MCF 10A (cell line): Measurements from ENCODE around the gene UBL3. TPM values are rescaled to one million over a fixed set of nuclear protein-coding genes. Genes with fewer than 3 reads are reported as not detected.

ENCODE experiments used
- BruUV-seq: library from RNA; stranded (reverse); fragments of 400-500 nt; replicated peaks from 2 replicates; lab custom pipeline; 2021; lab: Mats Ljungman, UMichigan
- CTCF ChIA-PET: fragments of 300-600 bp; sonication (Branson Sonifier 250); formaldehyde crosslinking; extraction: SDS; loops from one replicate; lab custom pipeline; 2021; ENCODE audit warnings: antibody characterized with exemption, inconsistent platforms; lab: Yijun Ruan, JAX
- POLR2A ChIA-PET: fragments of 300-600, 350-650 bp; sonication (Branson Sonifier 250); formaldehyde crosslinking; extraction: SDS; loops from one replicate; lab custom pipeline; 2020; ENCODE audit warnings: antibody characterized with exemption, inconsistent platforms; lab: Yijun Ruan, JAX
- DNase-seq: peaks from one replicate; pipeline ENCODE4 v3.0.0-alpha.2; 2018; ENCODE audit not compliant: unreplicated experiment
- H3K27ac Mint-ChIP-seq: one replicate; pipeline ENCODE4 v1.8.0; 2022; ENCODE audit warnings: mild to moderate bottlenecking, low read depth, mixed read lengths; ENCODE audit not compliant: unreplicated experiment
- H3K27me3 Mint-ChIP-seq: one replicate; pipeline ENCODE4 v1.8.0; 2022; ENCODE audit warnings: mixed read lengths; ENCODE audit not compliant: insufficient read depth, unreplicated experiment
- H3K36me3 Mint-ChIP-seq: one replicate; pipeline ENCODE4 v1.8.0; 2022; ENCODE audit warnings: mild to moderate bottlenecking, moderate library complexity, mixed read lengths; ENCODE audit not compliant: insufficient read depth, unreplicated experiment
- H3K4me1 Mint-ChIP-seq: one replicate; pipeline ENCODE4 v1.8.0; 2022; ENCODE audit warnings: mixed read lengths; ENCODE audit not compliant: insufficient read depth, unreplicated experiment
- H3K4me3 Mint-ChIP-seq: one replicate; pipeline ENCODE4 v1.8.0; 2022; ENCODE audit warnings: mild to moderate bottlenecking, moderate library complexity, mixed read lengths; ENCODE audit not compliant: unreplicated experiment
- H3K9me3 Mint-ChIP-seq: one replicate; pipeline ENCODE4 v1.8.0; 2022; ENCODE audit warnings: mixed read lengths; ENCODE audit not compliant: unreplicated experiment
- CTCF ChIP-seq: fragments of 200-600 bp; IDR thresholded peaks from one replicate; pipeline ENCODE4 v1.8.0; 2022; ENCODE audit warnings: antibody characterized with exemption, mild to moderate bottlenecking; ENCODE audit not compliant: unreplicated experiment
- intact Hi-C: fragments of 100-400 bp; cut with micrococcal nuclease; formaldehyde crosslinking; loops from 2 replicates; pipeline ENCODE4 v1.14.1; 2022
- total RNA-seq: library from RNA; stranded (reverse); gene quantifications from 2 replicates; pipeline ENCODE4 v1.2.3, GENCODE V29; 2022

UBL3 gene
- total RNA-seq, 1 experiment from 2014 or later, result 18.2 TPM

GRCh38 chr13:29892151-29892550 lies 41.7 kb upstream of the UBL3 start:
- no peak for DNase-seq
- no peaks in the 10 kb centered on the region for H3K36me3 Mint-ChIP-seq
- CTCF ChIA-PET, result interaction anchor here (1.2 to 1.4 kb wide), 2 partner anchors 25 to 220 kb away, joined by 3 read pairs; no protein-coding TSS in a partner anchor
- POLR2A ChIA-PET, result interaction anchor here (2.0 to 3.2 kb wide), 2 partner anchors 10 to 42 kb away, joined by 11 to 12 read pairs; partner anchors contain the start of gene UBL3
- no peak for TF ChIP-seq CTCF
- no peak overlapping the region for H3K27ac Mint-ChIP-seq
- no peak overlapping the region for H3K4me3 Mint-ChIP-seq
- H3K4me1 Mint-ChIP-seq, result peaks cover 10% of the 10 kb centered on the region
- intact Hi-C loops, result no loop called here
- H3K9me3 Mint-ChIP-seq, result no peaks in the 10 kb centered on the region
- BruUV-seq, result no TSS peak
- no peaks in the 10 kb centered on the region for H3K27me3 Mint-ChIP-seq

GRCh38 chr13:29889111-29889510 lies 38.7 kb upstream of the UBL3 start:
- Mint-ChIP-seq H3K4me3 (no peak overlapping the region), H3K27ac (no peak overlapping the region), H3K4me1 (peaks cover 10% of the 10 kb centered on the region), H3K36me3 (no peaks in the 10 kb centered on the region), H3K9me3 (no peaks in the 10 kb centered on the region), H3K27me3 (no peaks in the 10 kb centered on the region)
- POLR2A ChIA-PET, result interaction anchor here (0.9 kb wide), 1 partner anchor 35 kb away, joined by 3 read pairs; no protein-coding TSS in a partner anchor
- BruUV-seq, result no TSS peak
- no peak for DNase-seq
- no peak for TF ChIP-seq CTCF
- CTCF ChIA-PET, result interaction anchor here (1.0 kb wide), 1 partner anchor 31 kb away, joined by 5 read pairs; no protein-coding TSS in a partner anchor
- intact Hi-C loops, result no loop called here

GRCh38 chr13:29888306-29888705 lies 37.9 kb upstream of the UBL3 start:
- ChIA-PET CTCF (no interaction called here), POLR2A (interaction anchor here (0.6 kb wide), 1 partner anchor 44 kb away, joined by 3 read pairs; no protein-coding TSS in a partner anchor)
- H3K4me1 Mint-ChIP-seq, result peaks cover 10% of the 10 kb centered on the region
- BruUV-seq, result no TSS peak
- no peak overlapping the region for H3K4me3 Mint-ChIP-seq
- H3K36me3 Mint-ChIP-seq, result no peaks in the 10 kb centered on the region
- DNase-seq, result no peak
- intact Hi-C loops, result no loop called here
- H3K9me3 Mint-ChIP-seq, result no peaks in the 10 kb centered on the region
- H3K27ac Mint-ChIP-seq, result peak overlapping the region; percentile 55
- H3K27me3 Mint-ChIP-seq, result no peaks in the 10 kb centered on the region
- TF ChIP-seq CTCF, result no peak

- no peak for TF ChIP-seq CTCF
- Mint-ChIP-seq H3K27me3 (no peaks in the 10 kb centered on the region), H3K4me3 (no peak overlapping the region), H3K9me3 (no peaks in the 10 kb centered on the region), H3K4me1 (peaks cover 10% of the 10 kb centered on the region), H3K36me3 (no peaks in the 10 kb centered on the region), H3K27ac (peak overlapping the region; percentile 55)
- POLR2A ChIA-PET, result interaction anchor here (0.6 kb wide), 1 partner anchor 44 kb away, joined by 3 read pairs; no protein-coding TSS in a partner anchor
- CTCF ChIA-PET, result interaction anchor here (0.8 kb wide), 1 partner anchor 26 kb away, joined by 3 read pairs; no protein-coding TSS in a partner anchor
- no peak for DNase-seq
- intact Hi-C loops, result no loop called here
- no TSS peak for BruUV-seq
These were observed 37.3 kb upstream of the UBL3 start for GRCh38 chr13:29887686-29888085.
